ENCODE measurements around the gene CRYAB. TPM values are rescaled to one million over a fixed set of nuclear protein-coding genes. Genes with fewer than 3 reads are reported as not detected.

CRYAB gene
- polyA plus RNA-seq, 3 donors from 2014 or later: not detected

- H3K4me1 Mint-ChIP-seq: peaks cover 16 to 20% of the 10 kb centered on the region in 2 donors
- no peak overlapping the region for H3K4me3 Mint-ChIP-seq
- DNase-seq: no peak
- H3K36me3 Mint-ChIP-seq: no peaks in the 10 kb centered on the region
- H3K27me3 Mint-ChIP-seq (ENCODE audit: low read depth in 3 of 3): peaks cover 3 to 11% (median 9%) of the 10 kb centered on the region in 3 donors
- no peaks in the 10 kb centered on the region for H3K9me3 Mint-ChIP-seq
- H3K27ac Mint-ChIP-seq: no peak overlapping the region
Measured at GRCh38 chr11:111923951-111924350, 12.4 kb upstream of the CRYAB start.

DNA sequence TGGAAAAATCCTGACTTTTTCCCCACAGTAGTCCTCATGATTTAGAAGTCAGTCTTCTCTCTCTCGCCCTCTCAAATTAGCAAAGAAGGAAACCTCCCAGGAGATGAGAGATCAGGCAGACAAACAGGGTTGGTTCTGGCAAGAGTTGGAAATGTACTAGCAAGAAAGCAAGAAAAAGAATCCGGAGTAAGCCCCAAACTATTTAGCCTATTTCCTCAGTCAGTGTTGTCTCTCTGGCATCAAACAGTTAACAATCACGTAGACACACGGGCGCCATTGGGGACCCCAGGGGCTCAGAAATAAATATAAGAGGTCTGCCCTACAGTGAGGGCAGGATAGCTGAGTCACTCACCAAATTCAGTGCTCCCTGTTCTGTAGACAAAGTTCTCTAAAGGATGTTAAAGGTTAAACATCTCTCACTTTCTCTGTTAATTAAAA lies 11.8 kb upstream of the CRYAB start:
- H3K27me3 Mint-ChIP-seq (ENCODE audit: low read depth in 3 of 3): peaks cover 3 to 11% (median 9%) of the 10 kb centered on the region in 3 donors
- H3K4me3 Mint-ChIP-seq: no peak overlapping the region
- DNase-seq: no peak
- H3K4me1 Mint-ChIP-seq: peaks cover 16 to 20% of the 10 kb centered on the region in 2 donors
- no peaks in the 10 kb centered on the region for H3K9me3 Mint-ChIP-seq
- H3K27ac Mint-ChIP-seq: no peak overlapping the region
- no peaks in the 10 kb centered on the region for H3K36me3 Mint-ChIP-seq

DNA sequence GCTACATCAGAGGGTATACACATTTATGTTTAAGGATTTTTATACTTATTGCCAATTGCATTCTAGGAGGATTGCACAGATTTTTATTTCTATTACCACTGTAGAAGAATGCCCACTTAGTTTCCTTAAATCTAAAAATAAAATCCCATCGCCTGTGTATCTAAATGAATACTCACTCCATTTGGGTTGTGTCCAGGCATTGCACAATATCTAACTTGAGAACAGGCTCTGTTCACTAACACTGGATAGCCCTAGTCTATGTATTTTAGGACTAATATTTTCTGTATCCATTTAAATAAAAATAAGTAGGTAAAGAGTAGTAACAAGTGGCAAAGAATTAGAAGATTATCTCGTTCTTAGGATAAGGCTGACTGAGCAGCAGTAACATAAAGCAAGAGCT lies 11.2 kb upstream of the CRYAB start:
- no peaks in the 10 kb centered on the region for H3K36me3 Mint-ChIP-seq

DNA sequence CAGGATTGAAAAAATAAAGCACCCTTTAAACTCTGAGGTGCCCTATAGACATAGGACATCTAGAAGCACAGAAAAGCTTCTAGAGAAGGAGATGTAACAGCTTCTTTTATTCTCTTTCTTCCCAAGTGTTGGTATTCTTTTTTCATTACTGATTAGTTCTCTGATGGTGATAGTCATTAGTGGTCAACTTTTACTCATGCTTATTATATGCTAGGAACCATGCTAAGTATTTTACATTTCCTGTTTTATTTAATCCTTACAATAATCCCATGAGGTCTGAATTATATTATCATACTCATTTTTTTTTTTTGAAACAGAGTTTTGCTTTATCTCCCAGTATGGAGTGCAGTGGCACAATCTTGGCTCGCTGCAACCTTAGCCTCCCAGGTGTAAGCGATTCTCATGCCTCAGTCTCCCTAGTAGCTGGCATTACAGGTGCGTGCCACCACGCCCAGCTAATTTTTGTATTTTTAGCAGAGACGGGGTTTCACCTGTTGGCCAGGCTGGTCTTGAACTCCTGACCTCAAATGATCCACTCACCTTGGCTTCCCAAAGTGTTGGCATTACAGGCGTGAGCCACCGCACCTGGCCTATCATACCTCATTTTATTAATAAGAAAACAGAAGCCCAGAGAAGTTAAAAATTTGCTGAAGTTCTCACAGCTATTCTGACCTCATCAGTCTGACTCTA lies 10.1 kb upstream of the CRYAB start:
- Mint-ChIP-seq H3K9me3 (peaks cover 0 to under 1% (median 0%) of the 10 kb centered on the region in 6 donors), H3K4me3 (no peak overlapping the region), H3K4me1 (peaks cover 10 to 12% of the 10 kb centered on the region in 2 donors), H3K27me3 (ENCODE audit: low read depth in 3 of 3) (peaks cover 3 to 6% (median 5%) of the 10 kb centered on the region in 3 donors), H3K36me3 (peaks cover 0 to 4% (median 0%) of the 10 kb centered on the region in 3 donors), H3K27ac (no peak overlapping the region)
- no peak for DNase-seq

More for the DNA sequence above, 11.2 kb upstream of the CRYAB start:
- Mint-ChIP-seq H3K4me3 (no peak overlapping the region), H3K9me3 (no peaks in the 10 kb centered on the region), H3K27ac (no peak overlapping the region), H3K27me3 (ENCODE audit: low read depth in 3 of 3) (peaks cover 3 to 11% (median 9%) of the 10 kb centered on the region in 3 donors), H3K4me1 (peaks cover 16 to 20% of the 10 kb centered on the region in 2 donors)
- DNase-seq: no peak

DNA sequence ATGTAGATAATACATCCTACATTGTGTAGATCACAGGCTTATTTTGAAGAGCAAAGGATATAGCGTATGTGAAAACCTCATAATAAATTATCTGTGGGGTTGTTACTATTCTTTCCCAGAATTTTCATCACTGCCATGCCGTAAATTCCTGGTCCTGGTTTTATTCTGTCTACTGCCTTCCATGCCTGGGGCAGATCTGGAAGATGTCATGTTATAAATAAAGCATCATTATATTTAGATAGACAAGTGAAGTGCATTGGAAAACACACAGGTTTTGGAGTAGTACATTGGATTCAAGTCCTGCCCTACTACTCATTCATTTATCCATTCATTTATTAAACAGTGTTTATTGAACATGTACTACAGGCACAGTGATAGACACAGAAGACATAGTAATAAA lies 9.3 kb upstream of the CRYAB start:
- H3K4me1 Mint-ChIP-seq: peaks cover 3 to 4% of the 10 kb centered on the region in 2 donors
- no peak overlapping the region for H3K27ac Mint-ChIP-seq
- peaks cover 0 to 4% (median 0%) of the 10 kb centered on the region in 3 donors for H3K36me3 Mint-ChIP-seq
- peaks cover 0 to 1% (median 0%) of the 10 kb centered on the region in 6 donors for H3K9me3 Mint-ChIP-seq
- peaks cover 3 to 10% (median 8%) of the 10 kb centered on the region in 3 donors for H3K27me3 Mint-ChIP-seq (ENCODE audit: low read depth in 3 of 3)
- H3K4me3 Mint-ChIP-seq: no peak overlapping the region
- no peak for DNase-seq

- no peak within 1 kb of the TSS for H3K27ac Mint-ChIP-seq
- peaks cover 0 to 4% (median 0%) of the 10 kb centered on the region in 3 donors for H3K36me3 Mint-ChIP-seq
- DNase-seq: no peak
- H3K27me3 Mint-ChIP-seq (ENCODE audit: low read depth in 3 of 3): peaks cover 7 to 13% (median 9%) of the 10 kb centered on the region in 3 donors
- H3K4me3 Mint-ChIP-seq: no peak within 1 kb of the TSS
- H3K9me3 Mint-ChIP-seq: peaks cover 0 to 1% (median 0%) of the 10 kb centered on the region in 6 donors
- no peaks in the 10 kb centered on the region for H3K4me1 Mint-ChIP-seq
Measured at GRCh38 chr11:111918390-111919256, 7.1 kb upstream of the CRYAB start, which contains the start of gene C11orf52. C11orf52 (plus strand) TSS chr11:111918913; CDS start chr11:111918973, 60 bp downstream.

DNA sequence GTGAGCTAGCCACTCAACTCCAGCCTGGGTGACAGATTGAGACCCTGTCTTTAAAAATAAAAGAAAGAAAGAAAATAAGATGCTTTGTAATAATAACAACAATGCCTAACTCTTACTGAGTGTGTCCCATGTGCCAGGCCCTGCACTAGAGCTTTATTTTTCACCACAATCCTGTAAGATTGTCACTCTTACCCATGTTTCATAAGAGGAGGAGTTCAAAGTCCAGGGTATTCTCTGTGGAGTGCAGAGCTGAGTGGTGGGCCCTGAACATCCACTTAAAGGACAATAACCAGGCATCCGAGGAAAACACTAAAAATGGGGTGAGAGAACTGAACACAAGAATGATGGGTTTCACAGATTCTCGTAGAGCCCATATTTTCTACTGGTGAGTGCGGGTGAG lies 6.2 kb upstream of the CRYAB start:
- Mint-ChIP-seq H3K27me3 (ENCODE audit: low read depth in 3 of 3) (peaks cover 7 to 15% (median 8%) of the 10 kb centered on the region in 3 donors), H3K4me3 (no peak overlapping the region), H3K36me3 (peaks cover 0 to 4% (median 0%) of the 10 kb centered on the region in 3 donors), H3K9me3 (peaks cover 0 to 1% (median 0%) of the 10 kb centered on the region in 6 donors), H3K27ac (no peak overlapping the region), H3K4me1 (no peaks in the 10 kb centered on the region)
- DNase-seq: no peak

GRCh38 chr11:111917312-111917711 lies 5.7 kb upstream of the CRYAB start:
- no peak overlapping the region for H3K27ac Mint-ChIP-seq
- H3K4me1 Mint-ChIP-seq: no peaks in the 10 kb centered on the region
- no peak overlapping the region for H3K4me3 Mint-ChIP-seq
- DNase-seq: no peak
- peaks cover 0 to 4% (median 0%) of the 10 kb centered on the region in 3 donors for H3K36me3 Mint-ChIP-seq
- peaks cover 0 to 1% (median 0%) of the 10 kb centered on the region in 6 donors for H3K9me3 Mint-ChIP-seq
- peaks cover 7 to 15% (median 8%) of the 10 kb centered on the region in 3 donors for H3K27me3 Mint-ChIP-seq (ENCODE audit: low read depth in 3 of 3)

GRCh38 chr11:111916768-111917167 lies 5.2 kb upstream of the CRYAB start:
- peaks cover 7 to 16% (median 8%) of the 10 kb centered on the region in 3 donors for H3K27me3 Mint-ChIP-seq (ENCODE audit: low read depth in 3 of 3)
- H3K27ac Mint-ChIP-seq: no peak overlapping the region
- no peaks in the 10 kb centered on the region for H3K4me1 Mint-ChIP-seq
- DNase-seq: no peak
- H3K36me3 Mint-ChIP-seq: peaks cover 0 to 4% (median 0%) of the 10 kb centered on the region in 3 donors
- no peak overlapping the region for H3K4me3 Mint-ChIP-seq
- H3K9me3 Mint-ChIP-seq: peaks cover 0 to 1% (median 0%) of the 10 kb centered on the region in 6 donors

DNA sequence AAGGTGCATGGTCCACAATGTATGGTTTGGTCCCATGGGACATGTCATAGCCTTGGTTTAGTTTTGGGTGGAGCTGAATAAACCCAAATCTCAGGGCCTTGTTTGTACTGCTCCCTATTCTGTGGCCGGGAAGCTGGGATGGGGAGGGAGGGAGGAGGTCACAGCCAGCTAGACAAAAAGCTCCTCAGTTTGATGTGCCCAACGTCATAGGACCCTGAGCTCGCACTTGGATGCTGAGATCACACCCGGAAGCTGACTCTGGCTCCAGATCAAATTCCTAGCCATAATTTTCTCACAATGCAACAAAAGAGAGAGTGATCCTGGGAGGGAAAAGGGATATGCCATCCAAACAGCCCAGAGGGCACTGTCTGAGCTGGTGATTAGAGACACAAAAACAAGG lies 2.4 kb upstream of the CRYAB start:
- H3K27me3 Mint-ChIP-seq (ENCODE audit: low read depth in 3 of 3): peaks cover 15 to 18% (median 16%) of the 10 kb centered on the region in 3 donors
- H3K36me3 Mint-ChIP-seq: peaks cover 0 to 4% (median 0%) of the 10 kb centered on the region in 3 donors
- no peak overlapping the region for H3K4me3 Mint-ChIP-seq

DNA sequence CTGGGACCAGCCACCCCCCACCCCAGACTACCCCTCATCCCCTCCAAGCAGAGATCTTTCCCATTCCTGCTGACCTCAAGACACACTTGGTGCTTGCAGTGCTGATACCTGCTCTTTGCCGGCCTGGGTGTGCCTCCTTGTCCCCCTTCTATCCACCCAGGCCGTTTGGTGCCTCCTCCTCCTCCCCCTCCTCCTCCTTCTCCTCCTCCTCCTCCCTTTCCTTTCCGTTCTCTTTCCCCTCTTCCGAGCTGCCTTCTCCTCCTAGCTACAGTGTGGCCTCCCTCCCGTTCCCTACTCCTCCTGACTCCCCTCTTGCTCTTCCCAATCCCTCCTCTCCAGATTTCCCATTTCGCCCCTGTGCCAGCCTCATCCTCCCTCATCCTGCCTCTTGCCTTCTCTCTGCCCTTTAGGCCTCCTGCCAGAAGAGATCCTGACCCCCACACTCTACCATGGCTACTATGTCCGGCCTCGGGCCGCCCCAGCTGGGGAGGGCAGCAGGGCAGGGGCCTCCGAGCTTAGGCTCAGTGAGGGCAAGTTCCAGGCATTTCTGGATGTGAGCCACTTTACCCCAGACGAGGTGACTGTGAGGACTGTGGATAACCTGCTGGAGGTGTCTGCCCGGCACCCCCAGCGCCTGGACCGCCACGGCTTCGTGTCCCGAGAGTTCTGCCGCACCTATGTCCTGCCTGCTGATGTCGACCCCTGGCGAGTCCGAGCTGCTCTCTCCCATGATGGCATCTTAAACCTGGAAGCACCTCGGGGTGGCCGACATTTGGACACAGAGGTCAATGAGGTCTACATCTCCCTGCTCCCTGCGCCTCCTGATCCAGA lies 1.7 kb upstream of the CRYAB start:
- Mint-ChIP-seq H3K9me3 (peaks cover 0 to 4% (median 0%) of the 10 kb centered on the region in 6 donors), H3K4me3 (no peak overlapping the region), H3K36me3 (peaks cover 0 to 4% (median 0%) of the 10 kb centered on the region in 3 donors), H3K27ac (no peak overlapping the region), H3K4me1 (no peaks in the 10 kb centered on the region), H3K27me3 (ENCODE audit: low read depth in 3 of 3) (peaks cover 15 to 18% (median 16%) of the 10 kb centered on the region in 3 donors)
- no peak for DNase-seq

More for the DNA sequence above, 2.4 kb upstream of the CRYAB start:
- H3K4me1 Mint-ChIP-seq: no peaks in the 10 kb centered on the region
- peaks cover 0 to 4% (median 0%) of the 10 kb centered on the region in 6 donors for H3K9me3 Mint-ChIP-seq
- H3K27ac Mint-ChIP-seq: no peak overlapping the region
- no peak for DNase-seq

- Mint-ChIP-seq H3K27me3 (ENCODE audit: low read depth in 3 of 3) (peaks cover 16 to 18% (median 16%) of the 10 kb centered on the region in 3 donors), H3K36me3 (peaks cover 0 to 4% (median 0%) of the 10 kb centered on the region in 3 donors), H3K9me3 (peaks cover 0 to 4% (median 0%) of the 10 kb centered on the region in 6 donors), H3K4me3 (no peak within 1 kb of the TSS), H3K27ac (no peak within 1 kb of the TSS), H3K4me1 (no peaks in the 10 kb centered on the region)
- DNase-seq: no peak
Measured at GRCh38 chr11:111912535-111912934, 965 bp upstream of the CRYAB start, which contains the start of gene HSPB2. HSPB2 (plus strand) TSS chr11:111912734; CDS start chr11:111912830, 96 bp downstream.

Measured in immature natural killer cell (primary cell).